NCI-H2196 treated with DMSO at 0.1 percent for 48 hours (cell line): ENCODE measurements around the gene OTP.

Source experiments
- DNase-seq: peaks from one replicate; lab custom pipeline; 2025; ENCODE audit not compliant: unreplicated experiment; lab: John Stamatoyannopoulos, UW

Gene OTP

GRCh38 chr5:77637998-77638762 is at the start of gene OTP:
TSS of gene OTP (minus strand) at chr5:77638713. CDS start at chr5:77638549, 164 bp downstream.
- no peak for DNase-seq

- no peak for DNase-seq
These were observed 44.7 kb upstream of the OTP start for GRCh38 chr5:77683171-77683732.

- DNase-seq: no peak
These were observed 32.0 kb upstream of the OTP start for GRCh38 chr5:77670526-77670925.

GRCh38 chr5:77669677-77670076 is 31.2 kb upstream of the OTP start:
- DNase-seq: no peak

GRCh38 chr5:77663090-77663863 is 24.8 kb upstream of the OTP start:
- DNase-seq: no peak

GRCh38 chr5:77662635-77663034 is 24.1 kb upstream of the OTP start:
- DNase-seq: no peak

- DNase-seq: no peak
These were observed 20.1 kb upstream of the OTP start for GRCh38 chr5:77658662-77659061.

- DNase-seq: no peak
These were observed 12.8 kb upstream of the OTP start for GRCh38 chr5:77651343-77651742.

GRCh38 chr5:77650686-77651085 is 12.2 kb upstream of the OTP start:
- DNase-seq: no peak

- DNase-seq: no peak
These were observed 11.3 kb upstream of the OTP start for GRCh38 chr5:77649776-77650175.

- no peak for DNase-seq
These were observed 7.6 kb upstream of the OTP start for GRCh38 chr5:77645995-77646639.

GRCh38 chr5:77645158-77645994 is 6.9 kb upstream of the OTP start:
- peak; percentile 29 for DNase-seq

GRCh38 chr5:77644371-77645157 is 6.1 kb upstream of the OTP start:
- DNase-seq: no peak

- no peak for DNase-seq
These were observed 5.3 kb upstream of the OTP start for GRCh38 chr5:77643654-77644370.

- no peak for DNase-seq
These were observed 4.5 kb upstream of the OTP start for GRCh38 chr5:77642738-77643653.

- no peak for DNase-seq
These were observed 3.6 kb upstream of the OTP start for GRCh38 chr5:77641963-77642737.

GRCh38 chr5:77641397-77641943 is 3.0 kb upstream of the OTP start:
- no peak for DNase-seq
